OCI-LY7 (cell line): ENCODE data around the gene SLC25A40.

Experiments
- EZH2phosphoT487 ChIP-seq: fragments of 200-600 bp; sonication (generic); IDR thresholded peaks from 2 replicates; pipeline ENCODE4 v1.6.1; 2018; ENCODE audit warnings: low read depth, borderline replicate concordance, mild to moderate bottlenecking, mixed run types, antibody characterized with exemption, low read length, moderate library complexity, mixed read lengths
- TF ChIP-seq, protein P1 (sequence below): fragments of 200-600 bp; sonication (generic); conservative IDR thresholded peaks from 2 replicates; pipeline ENCODE4 v1.5.1; 2014; ENCODE audit warnings: mild to moderate bottlenecking, antibody characterized with exemption, low read length, moderate library complexity, mixed read lengths

DNA sequence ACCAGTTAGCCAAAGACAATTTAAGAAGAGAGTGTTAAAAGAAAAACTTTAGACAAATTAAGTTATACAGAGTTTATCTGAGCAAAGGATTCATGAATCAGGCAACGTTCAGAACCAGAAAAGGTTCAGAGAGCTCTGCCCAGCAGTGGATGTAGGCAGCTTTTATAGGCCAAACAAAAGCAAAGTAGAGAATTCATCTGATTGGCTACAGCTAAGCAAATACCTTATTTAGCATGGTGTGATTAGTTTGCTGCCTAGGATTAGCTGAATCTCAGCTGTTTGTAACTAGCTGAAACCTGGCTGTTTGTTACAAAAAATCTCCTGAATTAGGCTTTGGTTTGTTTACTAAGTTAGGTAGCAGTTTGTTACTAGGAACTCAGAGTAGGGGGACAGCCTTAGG is 66.0 kb downstream of the SLC25A40 start:
- TF ChIP-seq, protein P1, sequence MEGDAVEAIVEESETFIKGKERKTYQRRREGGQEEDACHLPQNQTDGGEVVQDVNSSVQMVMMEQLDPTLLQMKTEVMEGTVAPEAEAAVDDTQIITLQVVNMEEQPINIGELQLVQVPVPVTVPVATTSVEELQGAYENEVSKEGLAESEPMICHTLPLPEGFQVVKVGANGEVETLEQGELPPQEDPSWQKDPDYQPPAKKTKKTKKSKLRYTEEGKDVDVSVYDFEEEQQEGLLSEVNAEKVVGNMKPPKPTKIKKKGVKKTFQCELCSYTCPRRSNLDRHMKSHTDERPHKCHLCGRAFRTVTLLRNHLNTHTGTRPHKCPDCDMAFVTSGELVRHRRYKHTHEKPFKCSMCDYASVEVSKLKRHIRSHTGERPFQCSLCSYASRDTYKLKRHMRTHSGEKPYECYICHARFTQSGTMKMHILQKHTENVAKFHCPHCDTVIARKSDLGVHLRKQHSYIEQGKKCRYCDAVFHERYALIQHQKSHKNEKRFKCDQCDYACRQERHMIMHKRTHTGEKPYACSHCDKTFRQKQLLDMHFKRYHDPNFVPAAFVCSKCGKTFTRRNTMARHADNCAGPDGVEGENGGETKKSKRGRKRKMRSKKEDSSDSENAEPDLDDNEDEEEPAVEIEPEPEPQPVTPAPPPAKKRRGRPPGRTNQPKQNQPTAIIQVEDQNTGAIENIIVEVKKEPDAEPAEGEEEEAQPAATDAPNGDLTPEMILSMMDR = no peak
- TF ChIP-seq EZH2phosphoT487 = no peak
